GM18507 (cell line): Measurements from ENCODE around the gene RAI1.

Source experiments
- DNase-seq: peaks from one replicate; pipeline ENCODE4 v3.0.0; 2011; ENCODE audit warnings: low read depth; ENCODE audit not compliant: insufficient read length; ENCODE audit errors: extremely low spot score
- FAIRE-seq: peaks from 2 replicates; lab custom pipeline; 2011; peaks lifted over from hg19 to GRCh38; lab: Jason Lieb, UNC

RAI1 gene

GRCh38 chr17:17724307-17725010, 43.2 kb downstream of the RAI1 start:
- peak; percentile 58 for DNase-seq
- FAIRE-seq: peak; percentile 78

- FAIRE-seq (no peak), DNase-seq (no peak)
Observed at GRCh38 chr17:17725011-17725751, 43.9 kb downstream of the RAI1 start.

- DNase-seq: no peak
- FAIRE-seq: no peak
Observed at GRCh38 chr17:17725752-17726457, 44.6 kb downstream of the RAI1 start.

GRCh38 chr17:17726458-17727060, 45.3 kb downstream of the RAI1 start:
- FAIRE-seq (no peak), DNase-seq (no peak)

GRCh38 chr17:17727111-17727659, 45.9 kb downstream of the RAI1 start:
- DNase-seq (no peak), FAIRE-seq (no peak)

GRCh38 chr17:17728146-17728545, 46.9 kb downstream of the RAI1 start:
- FAIRE-seq (no peak), DNase-seq (no peak)

- FAIRE-seq (no peak), DNase-seq (no peak)
Observed at GRCh38 chr17:17728550-17729251, 47.4 kb downstream of the RAI1 start.

- peak; percentile 92 for FAIRE-seq
- DNase-seq: no peak
Observed at GRCh38 chr17:17729620-17730249, 48.5 kb downstream of the RAI1 start.

GRCh38 chr17:17730250-17730935, 49.1 kb downstream of the RAI1 start:
- no peak for FAIRE-seq
- DNase-seq: no peak

GRCh38 chr17:17732444-17732843, 51.2 kb downstream of the RAI1 start:
- FAIRE-seq: no peak
- no peak for DNase-seq

GRCh38 chr17:17732892-17733670, 51.8 kb downstream of the RAI1 start:
- DNase-seq: no peak

GRCh38 chr17:17736205-17737183, 55.2 kb downstream of the RAI1 start:
- DNase-seq: no peak
- no peak for FAIRE-seq

More at GRCh38 chr17:17732892-17733670, 51.8 kb downstream of the RAI1 start:
- FAIRE-seq: no peak

GRCh38 chr17:17737961-17738894, 57.0 kb downstream of the RAI1 start:
- DNase-seq (no peak), FAIRE-seq (no peak)

- DNase-seq (no peak), FAIRE-seq (no peak)
Observed at GRCh38 chr17:17738901-17739300, 57.6 kb downstream of the RAI1 start.

GRCh38 chr17:17739388-17740066, 58.3 kb downstream of the RAI1 start:
- DNase-seq: no peak
- FAIRE-seq: no peak
